Uterus (tissue), 2 donors: Measurements from ENCODE around the gene HAGH.

Source experiments
- CTCF ChIP-seq, 4 experiments: fragments of 200-600 bp in 2 of 4; fragments of 450-650 bp in 2 of 4; sonication (generic) in 2 of 4; IDR thresholded peaks; one replicate each; pipeline ENCODE4 v1.5.1; 2016 to 2019; ENCODE audit warnings: antibody characterized with exemption in 4 of 4, mild to moderate bottlenecking in 2 of 4, moderate library complexity in 1 of 4
- POLR2A ChIP-seq, 2 donors: fragments of 450-650 bp; IDR thresholded peaks; one replicate each; pipeline ENCODE4 v1.6.1; 2016; ENCODE audit warnings: antibody characterized with exemption in 2 of 2, mild to moderate bottlenecking in 1 of 2, moderate library complexity in 1 of 2

GRCh38 chr16:1826691-1827573 lies at the start of gene HAGH, which contains the start of gene FAHD1:
- TF ChIP-seq POLR2A (IDR thresholded peaks at IDR 0.05): peak; percentile 25 to 52
- peak in 1 of 4 experiments; percentile 28 for TF ChIP-seq CTCF (IDR thresholded peaks at IDR 0.05)
